HepG2 (cell line): Measurements from ENCODE around the gene AP5Z1. TPM values are rescaled to one million over a fixed set of nuclear protein-coding genes. Genes with fewer than 3 reads are reported as not detected.
A peak's percentile ranks its signal among the peaks of the same experiment; 100 is the strongest.

Source experiments
- AKAP8 ChIP-seq: sonication (generic); formaldehyde crosslinking; IDR thresholded peaks from 2 replicates; pipeline ENCODE4 v1.5.1; 2020; ENCODE audit warnings: mild to moderate bottlenecking, missing genetic modification reagents
- BORCS8-MEF2B ChIP-seq: sonication (generic); formaldehyde crosslinking; IDR thresholded peaks from 2 replicates; pipeline ENCODE4 v1.8.0; 2022; ENCODE audit warnings: mild to moderate bottlenecking, missing genetic modification reagents
- EZH2 ChIP-seq: conservative IDR thresholded peaks from 2 replicates; pipeline ENCODE4 v1.6.1; 2012; ENCODE audit warnings: mild to moderate bottlenecking, low read depth, low read length, moderate library complexity
- FOXJ3 ChIP-seq: sonication (generic); formaldehyde crosslinking; IDR thresholded peaks from 2 replicates; pipeline ENCODE4 v1.4.0; 2020; ENCODE audit warnings: missing genetic modification reagents, mild to moderate bottlenecking, borderline replicate concordance
- HNRNPK ChIP-seq: fragments of 200-400 bp; formaldehyde crosslinking; IDR thresholded peaks from 2 replicates; pipeline ENCODE4 v1.6.1; 2018; ENCODE audit warnings: low read length, low read depth, moderate library complexity, mild to moderate bottlenecking; ENCODE audit not compliant: poor library complexity, severe bottlenecking
- JDP2 ChIP-seq: sonication (generic); formaldehyde crosslinking; IDR thresholded peaks from 2 replicates; pipeline ENCODE4 v1.8.1; 2022; ENCODE audit warnings: missing genetic modification reagents, borderline replicate concordance
- PHF5A ChIP-seq: IDR thresholded peaks from one replicate; pipeline ENCODE4 v1.6.1; 2018; ENCODE audit warnings: low read depth, missing genetic modification reagents; ENCODE audit not compliant: unreplicated experiment
- PLRG1 ChIP-seq: fragments of 450-650 bp; conservative IDR thresholded peaks from 2 replicates; pipeline ENCODE4 v1.6.1; 2016
- SIX4 ChIP-seq: sonication (generic); formaldehyde crosslinking; IDR thresholded peaks from 2 replicates; pipeline ENCODE4 v1.4.0; 2020; ENCODE audit warnings: missing genetic modification reagents
- ZFP90 ChIP-seq: sonication (generic); formaldehyde crosslinking; IDR thresholded peaks from 2 replicates; pipeline ENCODE4 v1.8.0; 2022; ENCODE audit warnings: missing genetic modification reagents, mild to moderate bottlenecking, inconsistent platforms, borderline replicate concordance
- ZIK1 ChIP-seq: sonication (generic); formaldehyde crosslinking; IDR thresholded peaks from 2 replicates; pipeline ENCODE4 v1.5.0; 2020; ENCODE audit warnings: mild to moderate bottlenecking, low read depth, missing genetic modification reagents, borderline replicate concordance
- ZNF543 ChIP-seq: sonication (generic); formaldehyde crosslinking; IDR thresholded peaks from 2 replicates; pipeline ENCODE4 v1.4.0; 2020; ENCODE audit warnings: mild to moderate bottlenecking, missing genetic modification reagents
- ZSCAN25 ChIP-seq: sonication (generic); formaldehyde crosslinking; IDR thresholded peaks from 2 replicates; pipeline ENCODE4 v1.8.0; 2022; ENCODE audit warnings: mild to moderate bottlenecking, missing genetic modification reagents
- polyA plus RNA-seq, 8 experiments: library from polyadenylated mRNA; depleted of rRNA in 3 of 8; stranded (reverse) in 7 of 8; unstranded in 1 of 8; fragments of >200 nt; fragmentation: Illumina TruSeq in 4 of 8; extraction: Trizol in 4 of 8; gene quantifications; 2 replicates each; pipeline versions ENCODE4 v1.2.1 to v1.2.3, GENCODE V29; 2011 to 2016; ENCODE audit warnings: low read depth in 4 of 8, missing spikeins in 1 of 8, mixed read lengths in 1 of 8; ENCODE audit not compliant: insufficient read depth in 1 of 8
- total RNA-seq, 5 experiments: library from RNA; depleted of rRNA; stranded (reverse); fragments of >200 nt; fragmentation: Illumina TruSeq; extraction: Trizol; gene quantifications; 2 replicates each; pipeline ENCODE4 v1.2.3, GENCODE V29; 2016; ENCODE audit warnings: low read depth in 1 of 5
- TF ChIP-seq, protein P1 (sequence below): sonication (generic); formaldehyde crosslinking; IDR thresholded peaks from 2 replicates; pipeline ENCODE4 v1.4.0; 2020; ENCODE audit warnings: missing genetic modification reagents
- TF ChIP-seq, protein P2 (sequence below): sonication (generic); formaldehyde crosslinking; conservative IDR thresholded peaks from 2 replicates; pipeline ENCODE4 v1.4.0; 2020; ENCODE audit warnings: missing genetic modification reagents
- TF ChIP-seq, protein P3 (sequence below): sonication (generic); formaldehyde crosslinking; IDR thresholded peaks from 2 replicates; pipeline ENCODE4 v1.5.0; 2020; ENCODE audit warnings: missing genetic modification reagents
- TF ChIP-seq, protein P4 (sequence below): IDR thresholded peaks from 2 replicates; pipeline ENCODE4 v1.6.1; 2016; ENCODE audit warnings: missing genetic modification reagents, missing compliant biosample characterization
- TF ChIP-seq, protein P5 (sequence below): sonication (generic); formaldehyde crosslinking; conservative IDR thresholded peaks from 2 replicates; pipeline ENCODE4 v1.8.0; 2022; ENCODE audit warnings: low read depth, missing genetic modification reagents
- TF ChIP-seq, protein P6 (sequence below): sonication (generic); formaldehyde crosslinking; IDR thresholded peaks from 2 replicates; pipeline ENCODE4 v1.8.0; 2022; ENCODE audit warnings: mild to moderate bottlenecking, missing genetic modification reagents, moderate library complexity

AP5Z1 gene
- total and polyA plus RNA-seq, 2 of the 13 experiments (the other 11 are each of a cell fraction or from before 2014, with no cell fraction given), result 9.3 to 15.1 TPM

DNA sequence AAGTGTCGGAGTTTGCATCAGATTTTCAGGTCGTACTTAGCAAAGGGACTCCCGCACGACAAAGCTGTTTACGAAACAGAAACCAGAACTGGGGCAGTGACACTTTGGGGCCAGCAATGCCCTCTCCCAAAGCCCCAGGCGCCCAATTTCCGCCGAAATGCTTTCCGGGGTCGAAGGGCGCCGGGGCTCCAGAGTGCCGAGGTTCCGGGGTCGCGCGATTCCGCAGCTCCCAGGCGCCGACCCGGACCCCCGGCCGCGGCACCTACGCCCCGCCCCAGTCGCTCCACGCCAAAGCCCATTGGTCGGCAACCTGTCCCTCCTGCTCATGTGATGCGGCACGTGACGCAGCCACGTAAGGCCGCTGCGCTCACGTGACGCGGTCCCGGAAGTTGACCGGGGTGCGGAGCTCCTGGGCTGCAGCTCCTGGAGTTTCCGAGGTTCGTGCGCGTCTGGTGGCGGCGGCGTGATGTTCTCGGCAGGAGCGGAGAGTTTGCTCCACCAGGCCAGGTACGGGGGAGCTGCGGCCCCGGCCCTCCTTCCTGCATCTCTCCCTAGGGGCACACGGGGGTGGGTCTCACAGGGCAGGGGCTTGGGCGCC lies at the start of gene AP5Z1 (continued):
- TF ChIP-seq, protein P1, sequence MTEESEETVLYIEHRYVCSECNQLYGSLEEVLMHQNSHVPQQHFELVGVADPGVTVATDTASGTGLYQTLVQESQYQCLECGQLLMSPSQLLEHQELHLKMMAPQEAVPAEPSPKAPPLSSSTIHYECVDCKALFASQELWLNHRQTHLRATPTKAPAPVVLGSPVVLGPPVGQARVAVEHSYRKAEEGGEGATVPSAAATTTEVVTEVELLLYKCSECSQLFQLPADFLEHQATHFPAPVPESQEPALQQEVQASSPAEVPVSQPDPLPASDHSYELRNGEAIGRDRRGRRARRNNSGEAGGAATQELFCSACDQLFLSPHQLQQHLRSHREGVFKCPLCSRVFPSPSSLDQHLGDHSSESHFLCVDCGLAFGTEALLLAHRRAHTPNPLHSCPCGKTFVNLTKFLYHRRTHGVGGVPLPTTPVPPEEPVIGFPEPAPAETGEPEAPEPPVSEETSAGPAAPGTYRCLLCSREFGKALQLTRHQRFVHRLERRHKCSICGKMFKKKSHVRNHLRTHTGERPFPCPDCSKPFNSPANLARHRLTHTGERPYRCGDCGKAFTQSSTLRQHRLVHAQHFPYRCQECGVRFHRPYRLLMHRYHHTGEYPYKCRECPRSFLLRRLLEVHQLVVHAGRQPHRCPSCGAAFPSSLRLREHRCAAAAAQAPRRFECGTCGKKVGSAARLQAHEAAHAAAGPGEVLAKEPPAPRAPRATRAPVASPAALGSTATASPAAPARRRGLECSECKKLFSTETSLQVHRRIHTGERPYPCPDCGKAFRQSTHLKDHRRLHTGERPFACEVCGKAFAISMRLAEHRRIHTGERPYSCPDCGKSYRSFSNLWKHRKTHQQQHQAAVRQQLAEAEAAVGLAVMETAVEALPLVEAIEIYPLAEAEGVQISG, result peak; percentile 88
- TF ChIP-seq, protein P2, sequence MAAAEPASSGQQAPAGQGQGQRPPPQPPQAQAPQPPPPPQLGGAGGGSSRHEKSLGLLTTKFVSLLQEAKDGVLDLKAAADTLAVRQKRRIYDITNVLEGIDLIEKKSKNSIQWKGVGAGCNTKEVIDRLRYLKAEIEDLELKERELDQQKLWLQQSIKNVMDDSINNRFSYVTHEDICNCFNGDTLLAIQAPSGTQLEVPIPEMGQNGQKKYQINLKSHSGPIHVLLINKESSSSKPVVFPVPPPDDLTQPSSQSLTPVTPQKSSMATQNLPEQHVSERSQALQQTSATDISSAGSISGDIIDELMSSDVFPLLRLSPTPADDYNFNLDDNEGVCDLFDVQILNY (CRISPR knock-in tag), result no peak
- TF ChIP-seq ZFP90 (no peak; the same call in none of the 2 replicates), PLRG1 (no peak), ZNF543 (CRISPR knock-in tag) (no peak), FOXJ3 (no peak; the same call in 1 of the 2 replicates), PHF5A (CRISPR knock-in tag) (no peak), SIX4 (0 out of 2 replicates have a peak, but pooled peaks have one; percentile 36), JDP2 (CRISPR knock-in tag) (no peak), AKAP8 (CRISPR knock-in tag) (peak; percentile 76; the same call in 1 of the 2 replicates), EZH2 (no peak), ZIK1 (CRISPR knock-in tag) (peak; percentile 29; the same call in 1 of the 2 replicates), BORCS8-MEF2B (CRISPR knock-in tag) (peak; percentile 61), ZSCAN25 (CRISPR knock-in tag) (no peak), HNRNPK (no peak)
- TF ChIP-seq, protein P3, sequence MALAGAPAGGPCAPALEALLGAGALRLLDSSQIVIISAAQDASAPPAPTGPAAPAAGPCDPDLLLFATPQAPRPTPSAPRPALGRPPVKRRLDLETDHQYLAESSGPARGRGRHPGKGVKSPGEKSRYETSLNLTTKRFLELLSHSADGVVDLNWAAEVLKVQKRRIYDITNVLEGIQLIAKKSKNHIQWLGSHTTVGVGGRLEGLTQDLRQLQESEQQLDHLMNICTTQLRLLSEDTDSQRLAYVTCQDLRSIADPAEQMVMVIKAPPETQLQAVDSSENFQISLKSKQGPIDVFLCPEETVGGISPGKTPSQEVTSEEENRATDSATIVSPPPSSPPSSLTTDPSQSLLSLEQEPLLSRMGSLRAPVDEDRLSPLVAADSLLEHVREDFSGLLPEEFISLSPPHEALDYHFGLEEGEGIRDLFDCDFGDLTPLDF, result peak; percentile 76
- TF ChIP-seq, protein P4, sequence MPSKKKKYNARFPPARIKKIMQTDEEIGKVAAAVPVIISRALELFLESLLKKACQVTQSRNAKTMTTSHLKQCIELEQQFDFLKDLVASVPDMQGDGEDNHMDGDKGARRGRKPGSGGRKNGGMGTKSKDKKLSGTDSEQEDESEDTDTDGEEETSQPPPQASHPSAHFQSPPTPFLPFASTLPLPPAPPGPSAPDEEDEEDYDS, result peak; percentile 69
- TF ChIP-seq, protein P5, sequence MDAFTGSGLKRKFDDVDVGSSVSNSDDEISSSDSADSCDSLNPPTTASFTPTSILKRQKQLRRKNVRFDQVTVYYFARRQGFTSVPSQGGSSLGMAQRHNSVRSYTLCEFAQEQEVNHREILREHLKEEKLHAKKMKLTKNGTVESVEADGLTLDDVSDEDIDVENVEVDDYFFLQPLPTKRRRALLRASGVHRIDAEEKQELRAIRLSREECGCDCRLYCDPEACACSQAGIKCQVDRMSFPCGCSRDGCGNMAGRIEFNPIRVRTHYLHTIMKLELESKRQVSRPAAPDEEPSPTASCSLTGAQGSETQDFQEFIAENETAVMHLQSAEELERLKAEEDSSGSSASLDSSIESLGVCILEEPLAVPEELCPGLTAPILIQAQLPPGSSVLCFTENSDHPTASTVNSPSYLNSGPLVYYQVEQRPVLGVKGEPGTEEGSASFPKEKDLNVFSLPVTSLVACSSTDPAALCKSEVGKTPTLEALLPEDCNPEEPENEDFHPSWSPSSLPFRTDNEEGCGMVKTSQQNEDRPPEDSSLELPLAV (CRISPR knock-in tag), result no peak
- TF ChIP-seq, protein P6, sequence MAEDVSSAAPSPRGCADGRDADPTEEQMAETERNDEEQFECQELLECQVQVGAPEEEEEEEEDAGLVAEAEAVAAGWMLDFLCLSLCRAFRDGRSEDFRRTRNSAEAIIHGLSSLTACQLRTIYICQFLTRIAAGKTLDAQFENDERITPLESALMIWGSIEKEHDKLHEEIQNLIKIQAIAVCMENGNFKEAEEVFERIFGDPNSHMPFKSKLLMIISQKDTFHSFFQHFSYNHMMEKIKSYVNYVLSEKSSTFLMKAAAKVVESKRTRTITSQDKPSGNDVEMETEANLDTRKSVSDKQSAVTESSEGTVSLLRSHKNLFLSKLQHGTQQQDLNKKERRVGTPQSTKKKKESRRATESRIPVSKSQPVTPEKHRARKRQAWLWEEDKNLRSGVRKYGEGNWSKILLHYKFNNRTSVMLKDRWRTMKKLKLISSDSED, result no peak
